PFSK-1 (cell line): ENCODE data around the gene SRP19.

Source experiments
- FOXP2 ChIP-seq: optimal IDR thresholded peaks from 2 replicates; pipeline ENCODE3; 2011; ENCODE audit warnings: borderline replicate concordance, control low read depth, inconsistent platforms; ENCODE audit not compliant: insufficient read depth; ENCODE audit errors: extremely low read length, extremely low read depth
- POLR2AphosphoS5 ChIP-seq: IDR thresholded peaks from 2 replicates; pipeline ENCODE4 v1.6.1; 2012; ENCODE audit warnings: low read depth, mild to moderate bottlenecking, control low read depth, low read length, moderate library complexity
- REST ChIP-seq, 2 experiments: IDR thresholded peaks; 2 replicates each; pipeline versions ENCODE4 v1.6.1 to v1.8.0; 2011 to 2012; ENCODE audit warnings: low read depth in 2 of 2, low read length in 2 of 2, control low read depth in 1 of 2, inconsistent platforms in 1 of 2, mild to moderate bottlenecking in 1 of 2, moderate library complexity in 1 of 2; ENCODE audit not compliant: insufficient read depth in 1 of 2
- SIN3A ChIP-seq: IDR thresholded peaks from 2 replicates; pipeline ENCODE4 v1.6.1; 2012; ENCODE audit warnings: mild to moderate bottlenecking, low read length, moderate library complexity, borderline replicate concordance; ENCODE audit not compliant: insufficient read depth
- TAF1 ChIP-seq: IDR thresholded peaks from 2 replicates; pipeline ENCODE4 v1.6.1; 2012; ENCODE audit warnings: low read length, control low read depth, borderline replicate concordance; ENCODE audit not compliant: insufficient read depth

SRP19 gene

DNA sequence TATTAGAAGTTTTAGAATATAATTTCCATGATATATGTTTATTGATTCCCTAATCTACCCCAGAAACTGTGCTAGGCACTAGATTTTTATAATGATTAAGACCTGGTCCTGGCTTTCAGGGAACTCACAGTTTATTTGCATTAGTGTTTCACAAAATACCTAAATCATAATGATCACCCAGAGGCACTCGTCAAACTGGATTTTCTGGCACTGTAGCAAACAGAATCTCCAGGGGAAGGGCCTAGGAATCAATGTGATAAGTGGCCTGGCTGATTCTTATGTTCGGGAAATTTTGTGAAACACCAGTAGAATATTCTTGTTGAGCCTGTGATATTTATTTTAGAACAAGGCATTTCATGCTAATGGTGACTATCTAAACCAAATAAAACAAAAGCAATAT, 37.4 kb upstream of the SRP19 start:
- TF ChIP-seq TAF1 (no peak), POLR2AphosphoS5 (no peak), SIN3A (no peak), FOXP2 (no peak), REST (IDR thresholded peaks at IDR 0.05; ENCODE audit: insufficient read depth in 1 of 2, low read depth in 2 of 2, low read length in 2 of 2) (no peak)

- no peak for TF ChIP-seq REST (IDR thresholded peaks at IDR 0.05; ENCODE audit: insufficient read depth in 1 of 2, low read depth in 2 of 2, low read length in 2 of 2)
- TF ChIP-seq POLR2AphosphoS5: no peak
- no peak for TF ChIP-seq FOXP2
Measured at GRCh38 chr5:112824197-112824596, 36.9 kb upstream of the SRP19 start.

DNA sequence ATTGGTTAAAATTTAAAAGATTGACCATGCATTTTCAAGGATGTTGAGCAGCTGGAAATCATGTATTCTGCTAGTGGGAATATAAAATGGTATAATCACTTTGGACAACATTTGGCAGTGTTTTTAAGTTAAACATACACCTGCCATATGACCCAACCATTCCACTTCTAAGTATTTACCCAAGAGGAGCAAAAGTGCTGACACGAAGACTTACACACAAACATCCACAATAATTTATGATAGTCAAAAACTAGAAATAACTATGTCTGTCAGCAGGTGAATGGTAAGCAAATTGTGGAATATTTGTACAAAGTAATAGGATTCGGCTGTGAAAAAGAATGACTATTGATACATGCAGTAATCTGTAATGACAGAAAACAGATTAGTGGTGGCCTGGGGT, 30.7 kb upstream of the SRP19 start:
- TF ChIP-seq TAF1: no peak
- TF ChIP-seq FOXP2: no peak
- no peak for TF ChIP-seq POLR2AphosphoS5
- no peak for TF ChIP-seq SIN3A
- TF ChIP-seq REST (IDR thresholded peaks at IDR 0.05; ENCODE audit: insufficient read depth in 1 of 2, low read depth in 2 of 2, low read length in 2 of 2): no peak

GRCh38 chr5:112833971-112834370, 27.1 kb upstream of the SRP19 start:
- TF ChIP-seq FOXP2 (no peak), POLR2AphosphoS5 (no peak), TAF1 (no peak), SIN3A (no peak), REST (IDR thresholded peaks at IDR 0.05; ENCODE audit: insufficient read depth in 1 of 2, low read depth in 2 of 2, low read length in 2 of 2) (no peak)

DNA sequence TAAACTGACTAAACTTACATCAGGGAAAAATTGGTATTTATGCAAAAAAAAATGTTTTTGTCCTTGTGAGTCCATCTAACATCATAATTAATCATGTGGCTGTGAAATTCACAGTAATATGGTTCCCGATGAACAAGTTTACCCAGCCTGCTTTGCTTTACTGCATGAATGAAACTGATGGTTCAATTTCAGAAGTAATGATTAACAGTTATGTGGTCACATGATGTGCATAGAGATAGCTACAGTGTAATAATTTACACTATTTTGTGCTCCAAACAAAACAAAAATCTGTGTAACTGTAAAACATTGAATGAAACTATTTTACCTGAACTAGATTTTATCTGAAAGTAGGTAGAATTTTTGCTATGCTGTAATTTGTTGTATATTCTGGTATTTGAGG, 16.6 kb upstream of the SRP19 start:
- TF ChIP-seq SIN3A: no peak
- TF ChIP-seq POLR2AphosphoS5: no peak
